GM12891 (cell line): ENCODE data around the gene FNDC10.

Source experiments
- PAX5 ChIP-seq: IDR thresholded peaks from 2 replicates; pipeline ENCODE4 v1.6.1; 2011; ENCODE audit warnings: low read length, moderate library complexity, mild to moderate bottlenecking; ENCODE audit not compliant: insufficient read depth, severe bottlenecking
- POLR2A ChIP-seq: IDR thresholded peaks from 2 replicates; pipeline ENCODE4 v1.6.1; 2011; ENCODE audit warnings: low read depth, low read length, control low read depth
- POLR2AphosphoS5 ChIP-seq: IDR thresholded peaks from 2 replicates; pipeline ENCODE4 v1.6.1; 2011; ENCODE audit warnings: low read depth, low read length, control low read depth
- POU2F2 ChIP-seq: IDR thresholded peaks from 2 replicates; pipeline ENCODE4 v1.6.1; 2011; ENCODE audit warnings: low read depth, mild to moderate bottlenecking, control low read depth, low read length, moderate library complexity
- SPI1 ChIP-seq: IDR thresholded peaks from 2 replicates; pipeline ENCODE4 v1.6.1; 2011; ENCODE audit warnings: low read depth, low read length, control low read depth
- TAF1 ChIP-seq: IDR thresholded peaks from 2 replicates; pipeline ENCODE4 v1.6.1; 2011; ENCODE audit warnings: low read depth, low read length, control low read depth

DNA sequence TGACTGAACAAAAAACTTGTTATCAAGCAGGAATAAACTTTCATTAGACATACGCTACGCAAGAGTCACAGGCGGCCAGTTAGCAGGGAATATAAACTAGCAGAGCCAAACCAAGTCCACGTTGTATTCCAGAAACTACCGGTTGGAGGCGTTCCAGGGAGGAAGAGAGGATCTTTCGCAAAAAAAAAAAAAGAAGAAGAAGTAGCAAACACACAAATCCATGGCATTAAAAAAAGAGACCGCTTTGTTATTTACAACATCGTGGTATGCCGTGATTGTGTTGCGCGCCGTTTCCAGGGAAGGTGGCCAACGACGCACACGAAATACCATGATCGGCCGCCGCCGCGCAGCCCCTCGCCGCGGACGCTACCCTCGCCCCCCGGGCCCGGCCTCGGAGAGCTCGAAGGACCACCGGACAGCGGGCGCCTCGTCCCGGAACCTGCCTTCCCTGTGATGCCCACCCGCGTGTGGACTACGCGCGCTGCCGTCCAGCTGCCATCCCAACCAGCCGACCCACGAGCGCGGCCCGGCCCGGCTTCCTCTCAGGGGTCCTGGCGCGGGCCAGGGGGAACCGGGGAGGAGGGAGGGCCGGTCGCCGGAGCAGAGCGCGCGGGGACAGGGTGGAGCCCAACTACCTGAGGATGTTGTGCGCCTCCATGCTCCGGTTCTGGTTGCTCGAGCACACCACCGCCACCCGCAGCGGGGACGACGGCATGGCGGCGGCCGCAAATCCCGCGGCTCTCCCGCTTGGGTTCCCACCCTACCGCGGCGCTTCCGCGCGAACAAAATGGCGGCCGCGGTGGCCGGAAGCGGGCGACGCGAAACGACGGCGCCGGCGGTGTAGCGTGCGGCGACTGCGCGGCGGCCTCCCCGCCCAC is 25.9 kb downstream of the FNDC10 start:
- no peak for TF ChIP-seq POLR2AphosphoS5
- TF ChIP-seq TAF1, result peak; percentile 32; the same call in 1 of the 2 replicates
- TF ChIP-seq POU2F2, result no peak
- TF ChIP-seq POLR2A, result no peak; the same call in 1 of the 2 replicates
- TF ChIP-seq SPI1, result no peak
- TF ChIP-seq PAX5, result no peak
